Measurements from ENCODE around the gene IQGAP3.

The IQGAP3 gene

GRCh38 chr1:156551066-156551643, 21.2 kb downstream of the IQGAP3 start:
- TF ChIP-seq CTCF (conservative IDR thresholded peaks at IDR 0.05; ENCODE audit: low read depth, low read length) = no peak
- no peak for DNase-seq (ENCODE audit: low read depth)
- H3K4me3 ChIP-seq (ENCODE audit: low read length) = no peak overlapping the region

GRCh38 chr1:156550346-156550745, 22.0 kb downstream of the IQGAP3 start:
- DNase-seq (ENCODE audit: low read depth) = no peak
- TF ChIP-seq CTCF (conservative IDR thresholded peaks at IDR 0.05; ENCODE audit: low read depth, low read length) = no peak
- H3K4me3 ChIP-seq (ENCODE audit: low read length) = no peak overlapping the region

GRCh38 chr1:156549831-156550230, 22.5 kb downstream of the IQGAP3 start:
- TF ChIP-seq CTCF (conservative IDR thresholded peaks at IDR 0.05; ENCODE audit: low read depth, low read length) = no peak
- DNase-seq (ENCODE audit: low read depth) = no peak

GRCh38 chr1:156549390-156549789, 23.0 kb downstream of the IQGAP3 start:
- DNase-seq (ENCODE audit: low read depth) = no peak
- no peak overlapping the region for H3K4me3 ChIP-seq (ENCODE audit: low read length)
- TF ChIP-seq CTCF (conservative IDR thresholded peaks at IDR 0.05; ENCODE audit: low read depth, low read length) = peak; percentile 4

More at GRCh38 chr1:156549831-156550230, 22.5 kb downstream of the IQGAP3 start:
- no peak overlapping the region for H3K4me3 ChIP-seq (ENCODE audit: low read length)

- TF ChIP-seq CTCF (conservative IDR thresholded peaks at IDR 0.05; ENCODE audit: low read depth, low read length) = no peak
- DNase-seq (ENCODE audit: low read depth) = no peak
- no peak overlapping the region for H3K4me3 ChIP-seq (ENCODE audit: low read length)
Measured at GRCh38 chr1:156547982-156548381, 24.4 kb downstream of the IQGAP3 start.

- TF ChIP-seq CTCF (conservative IDR thresholded peaks at IDR 0.05; ENCODE audit: low read depth, low read length) = no peak
- H3K4me3 ChIP-seq (ENCODE audit: low read length) = no peak overlapping the region
- DNase-seq (ENCODE audit: low read depth) = no peak
Measured at GRCh38 chr1:156547434-156547833, 24.9 kb downstream of the IQGAP3 start.

GRCh38 chr1:156546267-156546666, 26.1 kb downstream of the IQGAP3 start:
- no peak for DNase-seq (ENCODE audit: low read depth)
- no peak for TF ChIP-seq CTCF (conservative IDR thresholded peaks at IDR 0.05; ENCODE audit: low read depth, low read length)
- H3K4me3 ChIP-seq (ENCODE audit: low read length) = no peak overlapping the region
